Uterus (tissue), 2 donors: ENCODE measurements around the gene USP12.

Source experiments
- POLR2A ChIP-seq, 2 donors: fragments of 450-650 bp; IDR thresholded peaks; one replicate each; pipeline ENCODE4 v1.6.1; 2016; ENCODE audit warnings: antibody characterized with exemption in 2 of 2, mild to moderate bottlenecking in 1 of 2, moderate library complexity in 1 of 2
- TF ChIP-seq, protein P1 (sequence below), 4 experiments: fragments of 200-600 bp in 2 of 4; fragments of 450-650 bp in 2 of 4; sonication (generic) in 2 of 4; IDR thresholded peaks; one replicate each; pipeline ENCODE4 v1.5.1; 2016 to 2019; ENCODE audit warnings: antibody characterized with exemption in 4 of 4, mild to moderate bottlenecking in 2 of 4, moderate library complexity in 1 of 4

GRCh38 chr13:27147530-27148170, 24.0 kb downstream of the USP12 start:
- TF ChIP-seq, protein P1, sequence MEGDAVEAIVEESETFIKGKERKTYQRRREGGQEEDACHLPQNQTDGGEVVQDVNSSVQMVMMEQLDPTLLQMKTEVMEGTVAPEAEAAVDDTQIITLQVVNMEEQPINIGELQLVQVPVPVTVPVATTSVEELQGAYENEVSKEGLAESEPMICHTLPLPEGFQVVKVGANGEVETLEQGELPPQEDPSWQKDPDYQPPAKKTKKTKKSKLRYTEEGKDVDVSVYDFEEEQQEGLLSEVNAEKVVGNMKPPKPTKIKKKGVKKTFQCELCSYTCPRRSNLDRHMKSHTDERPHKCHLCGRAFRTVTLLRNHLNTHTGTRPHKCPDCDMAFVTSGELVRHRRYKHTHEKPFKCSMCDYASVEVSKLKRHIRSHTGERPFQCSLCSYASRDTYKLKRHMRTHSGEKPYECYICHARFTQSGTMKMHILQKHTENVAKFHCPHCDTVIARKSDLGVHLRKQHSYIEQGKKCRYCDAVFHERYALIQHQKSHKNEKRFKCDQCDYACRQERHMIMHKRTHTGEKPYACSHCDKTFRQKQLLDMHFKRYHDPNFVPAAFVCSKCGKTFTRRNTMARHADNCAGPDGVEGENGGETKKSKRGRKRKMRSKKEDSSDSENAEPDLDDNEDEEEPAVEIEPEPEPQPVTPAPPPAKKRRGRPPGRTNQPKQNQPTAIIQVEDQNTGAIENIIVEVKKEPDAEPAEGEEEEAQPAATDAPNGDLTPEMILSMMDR (IDR thresholded peaks at IDR 0.05): no peak
- no peak for TF ChIP-seq POLR2A (IDR thresholded peaks at IDR 0.05)
